ENCODE data around the gene MAP1A. TPM values are rescaled to one million over a fixed set of nuclear protein-coding genes. Genes with fewer than 3 reads are reported as not detected.

The MAP1A gene
- total RNA-seq, 5 donors from 2014 or later (not counting 1 experiment from before 2014, with no cell fraction given): 1.4 to 4.2 (median 2.3) TPM

GRCh38 chr15:43521419-43521818 lies 4.0 kb downstream of the MAP1A start:
- 84% methylated on average over 6 of the region's 11 CpGs for WGBS (ENCODE audit: insufficient coverage)
- Histone ChIP-seq H3K9me3 (no peaks in the 10 kb centered on the region), H3K27ac (ENCODE audit: low read length) (no peak overlapping the region), H3K4me3 (ENCODE audit: control insufficient read depth in 1 of 2, extremely low read depth in 1 of 2, low read length in 1 of 2) (no peak overlapping the region), H3K4me1 (ENCODE audit: control insufficient read depth in 1 of 2, extremely low read depth in 1 of 2, insufficient read depth in 2 of 2, low read length in 2 of 2) (peaks cover 0 to 23% of the 10 kb centered on the region in 2 experiments), H3K27me3 (replicated peaks in 1 of 2; ENCODE audit: control insufficient read depth in 2 of 2, extremely low read depth in 1 of 2, insufficient read depth in 2 of 2, low read length in 1 of 2) (peaks cover 0 to 31% of the 10 kb centered on the region in 2 experiments), H3K36me3 (ENCODE audit: control insufficient read depth in 2 of 2, extremely low read depth in 1 of 2, insufficient read depth in 1 of 2, low read length in 1 of 2) (no peaks in the 10 kb centered on the region)
- no peak overlapping the region for H3K27ac Mint-ChIP-seq
- H3K4me1 Mint-ChIP-seq: peaks cover 22 to 37% (median 31%) of the 10 kb centered on the region in 3 donors
- no peaks in the 10 kb centered on the region for H3K36me3 Mint-ChIP-seq
- no peak for ATAC-seq (replicated peaks in 1 of 4)
- CTCF ChIA-PET: no interaction called here
- no peak for DNase-seq
- peaks cover 20 to 27% of the 10 kb centered on the region in 2 donors for H3K27me3 Mint-ChIP-seq
- H3K9me3 Mint-ChIP-seq: no peaks in the 10 kb centered on the region
- no peak overlapping the region for H3K4me3 Mint-ChIP-seq
- POLR2A ChIA-PET: no interaction called here

DNA sequence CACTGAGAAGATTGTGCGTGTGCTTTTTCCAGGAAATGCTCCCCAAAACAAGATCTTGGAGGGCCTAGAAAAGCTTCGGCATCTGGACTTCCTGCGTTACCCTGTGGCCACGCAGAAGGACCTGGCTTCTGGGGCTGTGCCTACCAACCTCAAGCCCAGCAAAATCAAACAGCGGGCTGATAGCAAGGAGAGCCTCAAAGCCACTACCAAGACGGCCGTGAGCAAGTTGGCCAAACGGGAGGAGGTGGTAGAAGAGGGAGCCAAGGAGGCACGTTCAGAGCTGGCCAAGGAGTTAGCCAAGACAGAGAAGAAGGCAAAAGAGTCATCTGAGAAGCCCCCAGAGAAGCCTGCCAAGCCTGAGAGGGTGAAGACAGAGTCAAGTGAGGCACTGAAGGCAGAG lies 4.8 kb downstream of the MAP1A start:
- POLR2A ChIA-PET: no interaction called here
- no peak for ATAC-seq (replicated peaks in 1 of 4)
- H3K36me3 Mint-ChIP-seq: no peaks in the 10 kb centered on the region

GRCh38 chr15:43523646-43524045 lies 6.2 kb downstream of the MAP1A start:
- ChIA-PET CTCF (interaction anchor here in 1 of 2 donors (0.6 to 1.4 kb wide), 2 partner anchors 13 to 818 kb away, joined by 4 read pairs; no protein-coding TSS in a partner anchor), POLR2A (no interaction called here)
- H3K27me3 ChIP-seq (replicated peaks in 1 of 2; ENCODE audit: control insufficient read depth in 2 of 2, extremely low read depth in 1 of 2, insufficient read depth in 2 of 2, low read length in 1 of 2): peaks cover 0 to 19% of the 10 kb centered on the region in 2 experiments
- no peak for DNase-seq
- no peak for ATAC-seq (replicated peaks in 1 of 4)
- H3K9me3 ChIP-seq: no peaks in the 10 kb centered on the region
- peaks cover 5 to 12% of the 10 kb centered on the region in 2 donors for H3K27me3 Mint-ChIP-seq
- no peaks in the 10 kb centered on the region for H3K9me3 Mint-ChIP-seq
- H3K4me1 ChIP-seq (ENCODE audit: control insufficient read depth in 1 of 2, extremely low read depth in 1 of 2, insufficient read depth in 2 of 2, low read length in 2 of 2): peaks cover 0 to 6% of the 10 kb centered on the region in 2 experiments
- H3K36me3 ChIP-seq (ENCODE audit: control insufficient read depth in 2 of 2, extremely low read depth in 1 of 2, insufficient read depth in 1 of 2, low read length in 1 of 2): no peaks in the 10 kb centered on the region
- WGBS (ENCODE audit: insufficient coverage): 91% methylated on average over 5 of the region's 7 CpGs
- peaks cover 11 to 22% (median 14%) of the 10 kb centered on the region in 3 donors for H3K4me1 Mint-ChIP-seq
- no peak overlapping the region for H3K27ac ChIP-seq (ENCODE audit: low read length)
- no peak overlapping the region for H3K27ac Mint-ChIP-seq
- no peak overlapping the region for H3K4me3 Mint-ChIP-seq
- no peaks in the 10 kb centered on the region for H3K36me3 Mint-ChIP-seq
- no peak overlapping the region for H3K4me3 ChIP-seq (ENCODE audit: control insufficient read depth in 1 of 2, extremely low read depth in 1 of 2, low read length in 1 of 2)

More for the DNA sequence above, 4.8 kb downstream of the MAP1A start:
- Histone ChIP-seq H3K27me3 (replicated peaks in 1 of 2; ENCODE audit: control insufficient read depth in 2 of 2, extremely low read depth in 1 of 2, insufficient read depth in 2 of 2, low read length in 1 of 2) (peaks cover 0 to 24% of the 10 kb centered on the region in 2 experiments), H3K9me3 (no peaks in the 10 kb centered on the region), H3K4me3 (ENCODE audit: control insufficient read depth in 1 of 2, extremely low read depth in 1 of 2, low read length in 1 of 2) (no peak overlapping the region), H3K4me1 (ENCODE audit: control insufficient read depth in 1 of 2, extremely low read depth in 1 of 2, insufficient read depth in 2 of 2, low read length in 2 of 2) (peaks cover 0 to 19% of the 10 kb centered on the region in 2 experiments), H3K36me3 (ENCODE audit: control insufficient read depth in 2 of 2, extremely low read depth in 1 of 2, insufficient read depth in 1 of 2, low read length in 1 of 2) (no peaks in the 10 kb centered on the region), H3K27ac (ENCODE audit: low read length) (no peak overlapping the region)
- no peak for DNase-seq
- no peak overlapping the region for H3K4me3 Mint-ChIP-seq
- no peak overlapping the region for H3K27ac Mint-ChIP-seq
- H3K27me3 Mint-ChIP-seq: peaks cover 15 to 22% of the 10 kb centered on the region in 2 donors
- H3K9me3 Mint-ChIP-seq: no peaks in the 10 kb centered on the region
- 78% methylated on average over 8 of the region's 9 CpGs for WGBS (ENCODE audit: insufficient coverage)
- H3K4me1 Mint-ChIP-seq: peaks cover 20 to 34% (median 28%) of the 10 kb centered on the region in 3 donors
- CTCF ChIA-PET: interaction anchor here (0.6 to 1.4 kb wide), 2 partner anchors 11 to 294 kb away, joined by 3 to 4 read pairs; no protein-coding TSS in a partner anchor

- WGBS (ENCODE audit: insufficient coverage): 64% methylated on average over 3 of the region's 4 CpGs
These were observed 6.9 kb downstream of the MAP1A start for GRCh38 chr15:43524254-43524845.

GRCh38 chr15:43525131-43525530 lies 7.7 kb downstream of the MAP1A start:
- Mint-ChIP-seq H3K27me3 (no peaks in the 10 kb centered on the region), H3K4me1 (peaks cover 8 to 18% (median 10%) of the 10 kb centered on the region in 3 donors), H3K9me3 (no peaks in the 10 kb centered on the region), H3K36me3 (no peaks in the 10 kb centered on the region), H3K27ac (peak overlapping the region; percentile 44 to 62), H3K4me3 (no peak overlapping the region)
- Histone ChIP-seq H3K4me3 (ENCODE audit: control insufficient read depth in 1 of 2, extremely low read depth in 1 of 2, low read length in 1 of 2) (no peak overlapping the region), H3K27me3 (replicated peaks in 1 of 2; ENCODE audit: control insufficient read depth in 2 of 2, extremely low read depth in 1 of 2, insufficient read depth in 2 of 2, low read length in 1 of 2) (peaks cover 0 to 8% of the 10 kb centered on the region in 2 experiments), H3K9me3 (no peaks in the 10 kb centered on the region), H3K27ac (ENCODE audit: low read length) (no peak overlapping the region), H3K4me1 (ENCODE audit: control insufficient read depth in 1 of 2, extremely low read depth in 1 of 2, insufficient read depth in 2 of 2, low read length in 2 of 2) (peaks cover 0 to 6% of the 10 kb centered on the region in 2 experiments), H3K36me3 (ENCODE audit: control insufficient read depth in 2 of 2, extremely low read depth in 1 of 2, insufficient read depth in 1 of 2, low read length in 1 of 2) (no peaks in the 10 kb centered on the region)
- ChIA-PET POLR2A (no interaction called here), CTCF (no interaction called here)
- ATAC-seq (replicated peaks in 1 of 4) (peak in 2 of 4 experiments; percentile 48 to 61), DNase-seq (no peak)
- 25% methylated on average over 4 of the region's 4 CpGs for WGBS (ENCODE audit: insufficient coverage)

More at GRCh38 chr15:43524254-43524845, 6.9 kb downstream of the MAP1A start:
- H3K4me3 ChIP-seq (ENCODE audit: control insufficient read depth in 1 of 2, extremely low read depth in 1 of 2, low read length in 1 of 2): no peak overlapping the region
- H3K4me1 ChIP-seq (ENCODE audit: control insufficient read depth in 1 of 2, extremely low read depth in 1 of 2, insufficient read depth in 2 of 2, low read length in 2 of 2): peaks cover 0 to 6% of the 10 kb centered on the region in 2 experiments
- DNase-seq (no peak), ATAC-seq (replicated peaks in 1 of 4) (no peak)
- H3K36me3 ChIP-seq (ENCODE audit: control insufficient read depth in 2 of 2, extremely low read depth in 1 of 2, insufficient read depth in 1 of 2, low read length in 1 of 2): no peaks in the 10 kb centered on the region
- CTCF ChIA-PET: no interaction called here
- H3K9me3 ChIP-seq: no peaks in the 10 kb centered on the region
- Mint-ChIP-seq H3K27me3 (peaks cover 4 to 7% of the 10 kb centered on the region in 2 donors), H3K4me3 (no peak overlapping the region), H3K9me3 (no peaks in the 10 kb centered on the region), H3K27ac (peak overlapping the region in 1 of 2 donors; percentile 4), H3K4me1 (peaks cover 8 to 18% (median 10%) of the 10 kb centered on the region in 3 donors), H3K36me3 (no peaks in the 10 kb centered on the region)
- H3K27me3 ChIP-seq (replicated peaks in 1 of 2; ENCODE audit: control insufficient read depth in 2 of 2, extremely low read depth in 1 of 2, insufficient read depth in 2 of 2, low read length in 1 of 2): peaks cover 0 to 14% of the 10 kb centered on the region in 2 experiments
- POLR2A ChIA-PET: no interaction called here
- H3K27ac ChIP-seq (ENCODE audit: low read length): no peak overlapping the region

GRCh38 chr15:43526261-43526930 lies 9.0 kb downstream of the MAP1A start:
- Histone ChIP-seq H3K4me1 (ENCODE audit: control insufficient read depth in 1 of 2, extremely low read depth in 1 of 2, insufficient read depth in 2 of 2, low read length in 2 of 2) (peaks cover 0 to 6% of the 10 kb centered on the region in 2 experiments), H3K4me3 (ENCODE audit: control insufficient read depth in 1 of 2, extremely low read depth in 1 of 2, low read length in 1 of 2) (no peak overlapping the region), H3K27ac (ENCODE audit: low read length) (no peak overlapping the region), H3K9me3 (no peaks in the 10 kb centered on the region), H3K36me3 (ENCODE audit: control insufficient read depth in 2 of 2, extremely low read depth in 1 of 2, insufficient read depth in 1 of 2, low read length in 1 of 2) (no peaks in the 10 kb centered on the region), H3K27me3 (replicated peaks in 1 of 2; ENCODE audit: control insufficient read depth in 2 of 2, extremely low read depth in 1 of 2, insufficient read depth in 2 of 2, low read length in 1 of 2) (peaks cover 0 to 7% of the 10 kb centered on the region in 2 experiments)
- no peaks in the 10 kb centered on the region for H3K9me3 Mint-ChIP-seq
- ChIA-PET POLR2A (no interaction called here), CTCF (no interaction called here)
- peaks cover 8 to 18% (median 10%) of the 10 kb centered on the region in 3 donors for H3K4me1 Mint-ChIP-seq
- H3K4me3 Mint-ChIP-seq: no peak overlapping the region
- DNase-seq (no peak), ATAC-seq (replicated peaks in 1 of 4) (no peak)
- 88% methylated on average over 8 of the region's 11 CpGs for WGBS (ENCODE audit: insufficient coverage)
- H3K27me3 Mint-ChIP-seq: no peaks in the 10 kb centered on the region
- H3K36me3 Mint-ChIP-seq: no peaks in the 10 kb centered on the region
- no peak overlapping the region for H3K27ac Mint-ChIP-seq
